ENCODE measurements around the gene MACROD2.

MACROD2 gene

DNA sequence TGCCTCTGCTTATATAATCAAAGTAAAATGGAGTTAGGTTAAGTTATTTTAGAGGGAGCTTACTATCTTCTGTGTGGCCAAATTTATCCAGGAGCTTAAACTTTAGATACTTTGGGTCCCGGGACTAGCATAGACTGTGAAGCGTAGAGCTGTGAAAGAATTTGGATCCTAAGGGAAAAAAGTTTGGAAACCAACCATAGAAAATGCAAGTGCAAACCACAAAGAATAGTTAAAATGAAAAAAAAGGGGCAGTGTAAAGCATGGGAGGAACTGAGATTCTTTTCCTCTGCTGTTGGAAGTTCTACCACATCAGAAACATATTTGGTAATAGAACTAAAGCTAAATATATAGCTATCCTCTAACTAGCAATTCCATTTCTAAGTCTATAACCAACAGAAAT lies 574.3 kb downstream of the MACROD2 start:
- H3K27ac ChIP-seq: no peak overlapping the region
- TF ChIP-seq CTCF (IDR thresholded peaks at IDR 0.05) (no peak), ZFX (IDR thresholded peaks at IDR 0.05; ENCODE audit: borderline replicate concordance) (no peak)

GRCh38 chr20:14570811-14571210 lies 575.5 kb downstream of the MACROD2 start:
- no peak overlapping the region for H3K27ac ChIP-seq
- TF ChIP-seq CTCF (IDR thresholded peaks at IDR 0.05): no peak
- no peak for TF ChIP-seq ZFX (IDR thresholded peaks at IDR 0.05; ENCODE audit: borderline replicate concordance)

DNA sequence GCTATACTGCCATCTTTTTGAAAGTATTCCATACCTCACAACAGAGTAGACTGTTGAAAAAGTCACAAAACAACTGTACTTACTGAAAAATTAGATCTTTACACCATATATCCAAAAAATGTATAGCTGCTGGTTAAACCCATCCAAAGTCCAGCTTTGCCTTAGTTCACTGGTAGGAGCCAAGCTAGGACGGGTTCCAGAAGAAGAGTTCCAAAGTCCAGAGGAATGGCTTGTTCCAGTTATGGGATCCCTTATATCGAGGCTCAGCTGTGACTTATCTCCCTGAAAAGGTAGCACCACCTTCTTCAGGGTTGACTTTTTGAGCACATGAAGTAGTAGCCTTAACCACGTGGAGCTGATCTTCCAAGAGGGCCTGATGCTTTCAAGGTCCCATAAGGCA lies 578.4 kb downstream of the MACROD2 start:
- TF ChIP-seq CTCF (IDR thresholded peaks at IDR 0.05) (no peak), ZFX (IDR thresholded peaks at IDR 0.05; ENCODE audit: borderline replicate concordance) (no peak)
- H3K27ac ChIP-seq: no peak overlapping the region

GRCh38 chr20:14576196-14576877 lies 581.0 kb downstream of the MACROD2 start:
- H3K27ac ChIP-seq: no peak overlapping the region
- TF ChIP-seq ZFX (IDR thresholded peaks at IDR 0.05; ENCODE audit: borderline replicate concordance) (no peak), CTCF (IDR thresholded peaks at IDR 0.05) (no peak)

- TF ChIP-seq CTCF (IDR thresholded peaks at IDR 0.05) (no peak), ZFX (IDR thresholded peaks at IDR 0.05; ENCODE audit: borderline replicate concordance) (no peak)
Measured at GRCh38 chr20:14580418-14581074, 585.2 kb downstream of the MACROD2 start.

GRCh38 chr20:14581731-14582130 lies 586.4 kb downstream of the MACROD2 start:
- no peak overlapping the region for H3K27ac ChIP-seq
- TF ChIP-seq ZFX (IDR thresholded peaks at IDR 0.05; ENCODE audit: borderline replicate concordance) (no peak), CTCF (IDR thresholded peaks at IDR 0.05) (no peak)

More at GRCh38 chr20:14580418-14581074, 585.2 kb downstream of the MACROD2 start:
- H3K27ac ChIP-seq: peak overlapping the region; percentile 56

GRCh38 chr20:14582855-14583254 lies 587.5 kb downstream of the MACROD2 start:
- no peak for TF ChIP-seq ZFX (IDR thresholded peaks at IDR 0.05; ENCODE audit: borderline replicate concordance)
- TF ChIP-seq CTCF (IDR thresholded peaks at IDR 0.05): no peak

More at GRCh38 chr20:14582855-14583254, 587.5 kb downstream of the MACROD2 start:
- peak overlapping the region; percentile 55 for H3K27ac ChIP-seq
